ENCODE measurements around the gene CENPP.

CENPP gene

GRCh38 chr9:92611621-92612285 is 286.0 kb downstream of the CENPP start:
- H3K4me1 ChIP-seq (ENCODE audit: insufficient read depth, insufficient read length), result no peaks in the 10 kb centered on the region
- H3K9ac ChIP-seq (ENCODE audit: insufficient read length, low read depth), result no peak overlapping the region
- H3K4me3 ChIP-seq (ENCODE audit: insufficient read length, low read depth), result no peak overlapping the region
- peaks cover 65% of the 10 kb centered on the region for H3K36me3 ChIP-seq (ENCODE audit: insufficient read depth, insufficient read length, low read length)
- H3K9me3 ChIP-seq (ENCODE audit: insufficient read depth, low read length), result no peaks in the 10 kb centered on the region
- no peak for TF ChIP-seq YY1 (IDR thresholded peaks at IDR 0.05; ENCODE audit: insufficient read depth, insufficient read length)
- no peak for TF ChIP-seq SUZ12 (IDR thresholded peaks at IDR 0.05; ENCODE audit: extremely low read depth, insufficient read depth, insufficient read length)
- TF ChIP-seq ZNF274 (IDR thresholded peaks at IDR 0.05; ENCODE audit: low read depth, low read length), result no peak
- DNase-seq (ENCODE audit: low read depth, low spot score), result no peak
- no peaks in the 10 kb centered on the region for H3K27me3 ChIP-seq (ENCODE audit: insufficient read depth, insufficient read length)

- DNase-seq (ENCODE audit: low read depth, low spot score), result no peak
- Histone ChIP-seq H3K27me3 (ENCODE audit: insufficient read depth, insufficient read length) (no peaks in the 10 kb centered on the region), H3K9ac (ENCODE audit: insufficient read length, low read depth) (no peak overlapping the region), H3K4me3 (ENCODE audit: insufficient read length, low read depth) (no peak overlapping the region), H3K4me1 (ENCODE audit: insufficient read depth, insufficient read length) (no peaks in the 10 kb centered on the region), H3K36me3 (ENCODE audit: insufficient read depth, insufficient read length, low read length) (peaks cover 71% of the 10 kb centered on the region), H3K9me3 (ENCODE audit: insufficient read depth, low read length) (no peaks in the 10 kb centered on the region)
- TF ChIP-seq YY1 (IDR thresholded peaks at IDR 0.05; ENCODE audit: insufficient read depth, insufficient read length) (no peak), SUZ12 (IDR thresholded peaks at IDR 0.05; ENCODE audit: extremely low read depth, insufficient read depth, insufficient read length) (no peak), ZNF274 (IDR thresholded peaks at IDR 0.05; ENCODE audit: low read depth, low read length) (no peak)
Measured at GRCh38 chr9:92612292-92612691, 286.5 kb downstream of the CENPP start.

GRCh38 chr9:92612816-92613215 is 287.1 kb downstream of the CENPP start:
- no peak for DNase-seq (ENCODE audit: low read depth, low spot score)
- H3K36me3 ChIP-seq (ENCODE audit: insufficient read depth, insufficient read length, low read length), result peaks cover 76% of the 10 kb centered on the region

GRCh38 chr9:92613268-92614122 is 287.7 kb downstream of the CENPP start:
- Histone ChIP-seq H3K27me3 (ENCODE audit: insufficient read depth, insufficient read length) (no peaks in the 10 kb centered on the region), H3K4me1 (ENCODE audit: insufficient read depth, insufficient read length) (no peaks in the 10 kb centered on the region), H3K9ac (ENCODE audit: insufficient read length, low read depth) (no peak overlapping the region), H3K4me3 (ENCODE audit: insufficient read length, low read depth) (no peak overlapping the region), H3K36me3 (ENCODE audit: insufficient read depth, insufficient read length, low read length) (peaks cover 83% of the 10 kb centered on the region), H3K9me3 (ENCODE audit: insufficient read depth, low read length) (no peaks in the 10 kb centered on the region)
- DNase-seq (ENCODE audit: low read depth, low spot score), result no peak
- TF ChIP-seq YY1 (IDR thresholded peaks at IDR 0.05; ENCODE audit: insufficient read depth, insufficient read length) (no peak), ZNF274 (IDR thresholded peaks at IDR 0.05; ENCODE audit: low read depth, low read length) (no peak), SUZ12 (IDR thresholded peaks at IDR 0.05; ENCODE audit: extremely low read depth, insufficient read depth, insufficient read length) (no peak)

More at GRCh38 chr9:92612816-92613215, 287.1 kb downstream of the CENPP start:
- TF ChIP-seq YY1 (IDR thresholded peaks at IDR 0.05; ENCODE audit: insufficient read depth, insufficient read length) (no peak), ZNF274 (IDR thresholded peaks at IDR 0.05; ENCODE audit: low read depth, low read length) (no peak), SUZ12 (IDR thresholded peaks at IDR 0.05; ENCODE audit: extremely low read depth, insufficient read depth, insufficient read length) (no peak)
- H3K9me3 ChIP-seq (ENCODE audit: insufficient read depth, low read length), result no peaks in the 10 kb centered on the region
- no peak overlapping the region for H3K9ac ChIP-seq (ENCODE audit: insufficient read length, low read depth)
- no peaks in the 10 kb centered on the region for H3K4me1 ChIP-seq (ENCODE audit: insufficient read depth, insufficient read length)
- H3K27me3 ChIP-seq (ENCODE audit: insufficient read depth, insufficient read length), result no peaks in the 10 kb centered on the region
- no peak overlapping the region for H3K4me3 ChIP-seq (ENCODE audit: insufficient read length, low read depth)

GRCh38 chr9:92614123-92614510 is 288.4 kb downstream of the CENPP start:
- DNase-seq (ENCODE audit: low read depth, low spot score), result no peak
- TF ChIP-seq YY1 (IDR thresholded peaks at IDR 0.05; ENCODE audit: insufficient read depth, insufficient read length) (no peak), SUZ12 (IDR thresholded peaks at IDR 0.05; ENCODE audit: extremely low read depth, insufficient read depth, insufficient read length) (no peak), ZNF274 (IDR thresholded peaks at IDR 0.05; ENCODE audit: low read depth, low read length) (no peak)
- Histone ChIP-seq H3K9ac (ENCODE audit: insufficient read length, low read depth) (no peak overlapping the region), H3K4me1 (ENCODE audit: insufficient read depth, insufficient read length) (no peaks in the 10 kb centered on the region), H3K9me3 (ENCODE audit: insufficient read depth, low read length) (no peaks in the 10 kb centered on the region), H3K4me3 (ENCODE audit: insufficient read length, low read depth) (no peak overlapping the region), H3K27me3 (ENCODE audit: insufficient read depth, insufficient read length) (no peaks in the 10 kb centered on the region), H3K36me3 (ENCODE audit: insufficient read depth, insufficient read length, low read length) (peaks cover 89% of the 10 kb centered on the region)

- Histone ChIP-seq H3K27me3 (ENCODE audit: insufficient read depth, insufficient read length) (no peaks in the 10 kb centered on the region), H3K9ac (ENCODE audit: insufficient read length, low read depth) (no peak overlapping the region), H3K4me3 (ENCODE audit: insufficient read length, low read depth) (no peak overlapping the region), H3K9me3 (ENCODE audit: insufficient read depth, low read length) (no peaks in the 10 kb centered on the region), H3K4me1 (ENCODE audit: insufficient read depth, insufficient read length) (no peaks in the 10 kb centered on the region), H3K36me3 (ENCODE audit: insufficient read depth, insufficient read length, low read length) (peaks cover 97% of the 10 kb centered on the region)
- TF ChIP-seq ZNF274 (IDR thresholded peaks at IDR 0.05; ENCODE audit: low read depth, low read length), result no peak
- no peak for DNase-seq (ENCODE audit: low read depth, low spot score)
Measured at GRCh38 chr9:92614763-92615461, 289.2 kb downstream of the CENPP start.

- no peak for TF ChIP-seq ZNF274 (IDR thresholded peaks at IDR 0.05; ENCODE audit: low read depth, low read length)
- peaks cover 98% of the 10 kb centered on the region for H3K36me3 ChIP-seq (ENCODE audit: insufficient read depth, insufficient read length, low read length)
- H3K9ac ChIP-seq (ENCODE audit: insufficient read length, low read depth), result no peak overlapping the region
- no peaks in the 10 kb centered on the region for H3K27me3 ChIP-seq (ENCODE audit: insufficient read depth, insufficient read length)
- H3K9me3 ChIP-seq (ENCODE audit: insufficient read depth, low read length), result no peaks in the 10 kb centered on the region
- H3K4me3 ChIP-seq (ENCODE audit: insufficient read length, low read depth), result no peak overlapping the region
- no peak for DNase-seq (ENCODE audit: low read depth, low spot score)
- H3K4me1 ChIP-seq (ENCODE audit: insufficient read depth, insufficient read length), result no peaks in the 10 kb centered on the region
Measured at GRCh38 chr9:92615790-92616189, 290.0 kb downstream of the CENPP start.
